ENCODE results near the gene ACTL6B.

DNA sequence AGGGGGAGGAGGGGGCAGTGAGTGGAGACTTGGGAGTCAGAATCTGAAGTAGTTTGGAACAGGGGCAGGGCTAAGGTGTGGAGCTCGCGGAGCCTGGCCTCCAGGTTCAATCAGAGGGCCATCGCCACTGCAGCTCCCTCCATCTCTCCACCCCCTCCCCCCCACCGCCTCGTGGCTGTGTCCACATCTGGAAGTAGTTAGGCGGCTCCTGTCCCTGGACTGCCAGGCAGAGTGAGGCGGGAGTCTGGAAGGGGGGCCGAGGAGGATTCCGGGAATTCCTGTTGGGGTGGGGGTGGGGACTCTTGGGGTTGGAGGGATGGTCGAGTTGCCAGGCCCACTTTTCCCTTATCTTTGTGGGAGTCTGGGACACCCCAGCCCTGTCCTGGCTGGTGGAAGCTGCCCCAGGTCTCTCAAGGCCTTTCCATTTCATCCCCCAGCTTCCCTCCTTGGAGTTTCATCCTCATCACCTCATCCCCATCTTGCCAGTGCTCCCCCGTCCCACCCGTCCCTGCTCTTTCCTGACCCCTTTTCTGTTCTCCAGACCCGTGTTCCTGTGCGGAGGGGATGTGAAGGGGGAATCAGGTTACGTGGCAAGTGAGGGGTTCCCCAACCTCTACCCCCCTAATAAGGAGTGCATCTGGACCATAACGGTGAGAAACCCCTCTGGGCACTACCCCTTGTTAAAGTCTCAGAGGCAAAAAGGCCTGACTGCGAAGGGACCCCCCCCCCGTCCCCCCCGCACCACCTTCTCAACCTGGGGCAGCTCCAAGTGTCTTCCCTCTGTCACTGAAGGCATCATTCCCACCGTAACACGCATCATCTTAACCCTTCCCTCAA is 53.1 kb downstream of the ACTL6B start:
- TF ChIP-seq, protein P1, sequence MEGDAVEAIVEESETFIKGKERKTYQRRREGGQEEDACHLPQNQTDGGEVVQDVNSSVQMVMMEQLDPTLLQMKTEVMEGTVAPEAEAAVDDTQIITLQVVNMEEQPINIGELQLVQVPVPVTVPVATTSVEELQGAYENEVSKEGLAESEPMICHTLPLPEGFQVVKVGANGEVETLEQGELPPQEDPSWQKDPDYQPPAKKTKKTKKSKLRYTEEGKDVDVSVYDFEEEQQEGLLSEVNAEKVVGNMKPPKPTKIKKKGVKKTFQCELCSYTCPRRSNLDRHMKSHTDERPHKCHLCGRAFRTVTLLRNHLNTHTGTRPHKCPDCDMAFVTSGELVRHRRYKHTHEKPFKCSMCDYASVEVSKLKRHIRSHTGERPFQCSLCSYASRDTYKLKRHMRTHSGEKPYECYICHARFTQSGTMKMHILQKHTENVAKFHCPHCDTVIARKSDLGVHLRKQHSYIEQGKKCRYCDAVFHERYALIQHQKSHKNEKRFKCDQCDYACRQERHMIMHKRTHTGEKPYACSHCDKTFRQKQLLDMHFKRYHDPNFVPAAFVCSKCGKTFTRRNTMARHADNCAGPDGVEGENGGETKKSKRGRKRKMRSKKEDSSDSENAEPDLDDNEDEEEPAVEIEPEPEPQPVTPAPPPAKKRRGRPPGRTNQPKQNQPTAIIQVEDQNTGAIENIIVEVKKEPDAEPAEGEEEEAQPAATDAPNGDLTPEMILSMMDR (conservative IDR thresholded peaks at IDR 0.05; ENCODE audit: low read depth, low read length), result no peak
- TF ChIP-seq EZH2 (IDR thresholded peaks at IDR 0.05; ENCODE audit: low read length, unreplicated experiment) (no peak), EZH2phosphoT487 (IDR thresholded peaks at IDR 0.05; ENCODE audit: borderline replicate concordance, low read length) (no peak)

Data from PC-3 (cell line).